Measurements from ENCODE around the gene LPAR5.

LPAR5 gene

GRCh38 chr12:6638305-6638704, 2.5 kb upstream of the LPAR5 start:
- DNase-seq (ENCODE audit: low read depth in 2 of 2): no peak

GRCh38 chr12:6635375-6635855, 344 bp downstream of the LPAR5 start:
- DNase-seq (ENCODE audit: low read depth in 2 of 2): no peak

GRCh38 chr12:6632026-6632983, 3.5 kb downstream of the LPAR5 start:
- DNase-seq (ENCODE audit: low read depth in 2 of 2): no peak

GRCh38 chr12:6631549-6631961, 4.2 kb downstream of the LPAR5 start:
- no peak for DNase-seq (ENCODE audit: low read depth in 2 of 2)

GRCh38 chr12:6630736-6631135, 5.0 kb downstream of the LPAR5 start:
- no peak for DNase-seq (ENCODE audit: low read depth in 2 of 2)

GRCh38 chr12:6627616-6628015, 8.1 kb downstream of the LPAR5 start:
- no peak for DNase-seq (ENCODE audit: low read depth in 2 of 2)

GRCh38 chr12:6626654-6627283, 9.0 kb downstream of the LPAR5 start:
- no peak for DNase-seq (ENCODE audit: low read depth in 2 of 2)

GRCh38 chr12:6620885-6621274, 14.9 kb downstream of the LPAR5 start:
- DNase-seq (ENCODE audit: low read depth in 2 of 2): no peak

- no peak for DNase-seq (ENCODE audit: low read depth in 2 of 2)
These were observed 15.4 kb downstream of the LPAR5 start for GRCh38 chr12:6620137-6620884.

GRCh38 chr12:6618483-6619225, 17.1 kb downstream of the LPAR5 start:
- no peak for DNase-seq (ENCODE audit: low read depth in 2 of 2)

- no peak for DNase-seq (ENCODE audit: low read depth in 2 of 2)
These were observed 20.0 kb downstream of the LPAR5 start for GRCh38 chr12:6615802-6616201.

GRCh38 chr12:6614513-6615172, 21.1 kb downstream of the LPAR5 start:
- DNase-seq (ENCODE audit: low read depth in 2 of 2): no peak

GRCh38 chr12:6613776-6614512, 21.8 kb downstream of the LPAR5 start:
- DNase-seq (ENCODE audit: low read depth in 2 of 2): no peak

- DNase-seq (ENCODE audit: low read depth in 2 of 2): no peak
These were observed 22.6 kb downstream of the LPAR5 start for GRCh38 chr12:6613015-6613775.

- DNase-seq (ENCODE audit: low read depth in 2 of 2): no peak
These were observed 23.1 kb downstream of the LPAR5 start for GRCh38 chr12:6612652-6613014.

- no peak for DNase-seq (ENCODE audit: low read depth in 2 of 2)
These were observed 23.5 kb downstream of the LPAR5 start for GRCh38 chr12:6612247-6612646.

- DNase-seq (ENCODE audit: low read depth in 2 of 2): no peak
These were observed 27.0 kb downstream of the LPAR5 start for GRCh38 chr12:6608592-6609281.

GRCh38 chr12:6607751-6608591, 27.8 kb downstream of the LPAR5 start:
- no peak for DNase-seq (ENCODE audit: low read depth in 2 of 2)

Data from stimulated activated CD4-positive, alpha-beta T cell treated with anti-CD3 and anti-CD28 coated beads, Interleukin-1b, Interleukin-23, amount 100 ng/mL, for 1 hour (primary cell).